HepG2 (cell line): Measurements from ENCODE around the gene MTA2. TPM values are rescaled to one million over a fixed set of nuclear protein-coding genes. Genes with fewer than 3 reads are reported as not detected.

Source experiments
- ARNT ChIP-seq: fragments of 450-650 bp; IDR thresholded peaks from 2 replicates; pipeline ENCODE4 v1.6.1; 2017
- CCDC6 ChIP-seq: sonication (generic); formaldehyde crosslinking; IDR thresholded peaks from 2 replicates; pipeline ENCODE4 v1.8.1; 2022; ENCODE audit warnings: mild to moderate bottlenecking, missing genetic modification reagents, moderate library complexity
- CEBPB ChIP-seq: IDR thresholded peaks from 2 replicates; pipeline ENCODE4 v1.6.1; 2011; ENCODE audit warnings: low read depth, low read length, improper control_type of control experiment, borderline replicate concordance
- CENPX ChIP-seq: sonication (generic); formaldehyde crosslinking; IDR thresholded peaks from 2 replicates; pipeline ENCODE4 v1.9.0; 2021; ENCODE audit warnings: mild to moderate bottlenecking, missing genetic modification reagents, moderate library complexity
- CERS6 ChIP-seq: sonication (generic); formaldehyde crosslinking; IDR thresholded peaks from 2 replicates; pipeline ENCODE4 v1.5.0; 2020; ENCODE audit warnings: missing genetic modification reagents
- FOXK1 ChIP-seq: sonication (generic); formaldehyde crosslinking; IDR thresholded peaks from 2 replicates; pipeline ENCODE4 v1.4.0; 2020; ENCODE audit warnings: low read depth, missing genetic modification reagents, borderline replicate concordance
- PLSCR1 ChIP-seq: sonication (generic); formaldehyde crosslinking; IDR thresholded peaks from 2 replicates; pipeline ENCODE4 v1.5.0; 2020; ENCODE audit warnings: missing genetic modification reagents, mild to moderate bottlenecking, borderline replicate concordance
- SIN3B ChIP-seq: fragments of 150-350 bp; IDR thresholded peaks from 2 replicates; pipeline ENCODE4 v1.6.1; 2014; ENCODE audit warnings: low read length
- SOX13 ChIP-seq, 3 experiments: fragments of 450-650 bp in 1 of 3; sonication (generic) in 1 of 3; formaldehyde crosslinking in 1 of 3; IDR thresholded peaks in 2 of 3; conservative IDR thresholded peaks in 1 of 3; 2 replicates each; pipeline versions ENCODE4 v1.5.0 to v1.6.1; 2016 to 2020; ENCODE audit warnings: antibody characterized with exemption in 1 of 3, mild to moderate bottlenecking in 1 of 3, missing compliant biosample characterization in 1 of 3, missing genetic modification reagents in 1 of 3, moderate library complexity in 1 of 3
- SRY ChIP-seq: sonication (generic); formaldehyde crosslinking; IDR thresholded peaks from 2 replicates; pipeline ENCODE4 v1.8.0; 2022; ENCODE audit warnings: mild to moderate bottlenecking, missing genetic modification reagents
- ZMAT3 ChIP-seq: sonication (generic); formaldehyde crosslinking; conservative IDR thresholded peaks from 2 replicates; pipeline ENCODE4 v1.7.0; 2021; ENCODE audit warnings: missing genetic modification reagents
- ZNF329 ChIP-seq: sonication (generic); formaldehyde crosslinking; IDR thresholded peaks from 2 replicates; pipeline ENCODE4 v1.9.0; 2021; ENCODE audit warnings: low read depth, mild to moderate bottlenecking, missing genetic modification reagents
- ZNF451 ChIP-seq: sonication (generic); formaldehyde crosslinking; IDR thresholded peaks from 2 replicates; pipeline ENCODE4 v1.5.0; 2020; ENCODE audit warnings: mild to moderate bottlenecking, missing genetic modification reagents
- polyA plus RNA-seq, 8 experiments: library from polyadenylated mRNA; depleted of rRNA in 3 of 8; stranded (reverse) in 7 of 8; unstranded in 1 of 8; fragments of >200 nt; fragmentation: Illumina TruSeq in 4 of 8; extraction: Trizol in 4 of 8; gene quantifications; 2 replicates each; pipeline versions ENCODE4 v1.2.1 to v1.2.3, GENCODE V29; 2011 to 2016; ENCODE audit warnings: low read depth in 4 of 8, missing spikeins in 1 of 8, mixed read lengths in 1 of 8; ENCODE audit not compliant: insufficient read depth in 1 of 8
- total RNA-seq, 5 experiments: library from RNA; depleted of rRNA; stranded (reverse); fragments of >200 nt; fragmentation: Illumina TruSeq; extraction: Trizol; gene quantifications; 2 replicates each; pipeline ENCODE4 v1.2.3, GENCODE V29; 2016; ENCODE audit warnings: low read depth in 1 of 5
- TF ChIP-seq, protein P1 (sequence below), 2 experiments: fragments of 450-650 bp in 1 of 2; sonication (generic) in 1 of 2; formaldehyde crosslinking in 1 of 2; IDR thresholded peaks; 2 replicates each; pipeline versions ENCODE4 v1.6.1 to v1.8.0; 2016 to 2022; ENCODE audit warnings: antibody characterized with exemption in 1 of 2, mild to moderate bottlenecking in 1 of 2, missing genetic modification reagents in 1 of 2
- TF ChIP-seq, protein P2 (sequence below): sonication (generic); formaldehyde crosslinking; IDR thresholded peaks from 2 replicates; pipeline ENCODE4 v1.4.0; 2020; ENCODE audit warnings: mild to moderate bottlenecking, missing genetic modification reagents

Gene MTA2
- total and polyA plus RNA-seq, 2 of the 13 experiments (the other 11 are each of a cell fraction or from before 2014, with no cell fraction given): 14.0 to 70.0 TPM

DNA sequence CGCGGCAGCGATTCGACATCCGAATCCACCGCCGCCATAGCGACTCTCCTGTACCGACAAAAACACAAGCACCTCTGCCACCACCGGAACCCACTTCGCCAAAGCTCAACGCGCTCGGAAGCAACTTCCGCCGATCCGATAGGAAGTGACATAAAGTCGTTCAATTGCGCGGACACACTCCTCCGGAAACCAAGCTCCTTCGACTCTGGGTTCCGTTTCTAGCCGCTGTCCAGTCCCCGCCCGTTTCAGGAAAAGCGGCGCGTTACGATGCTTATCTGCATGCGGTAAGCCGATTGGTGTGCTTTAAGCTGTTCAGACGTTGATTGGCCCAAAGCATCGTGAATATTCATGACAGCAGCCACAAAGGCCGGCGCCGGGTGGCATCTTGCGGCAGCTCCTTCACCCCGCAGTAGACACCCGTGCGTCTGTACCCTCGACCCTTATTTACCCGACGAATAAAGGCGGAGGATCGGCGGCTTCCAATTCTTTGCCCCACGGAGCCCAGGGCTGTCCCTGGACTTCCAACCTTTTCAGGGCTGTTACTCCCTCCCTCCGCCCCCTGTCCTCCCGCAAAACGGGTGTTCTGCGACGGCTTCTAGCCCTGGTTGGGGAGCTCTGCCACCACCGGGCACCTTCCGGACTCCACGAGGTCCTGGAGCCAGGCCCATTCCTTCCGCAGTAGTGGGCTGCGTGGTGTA is 10.1 kb downstream of the MTA2 start, which contains the start of gene TUT1 (continued):
- TF ChIP-seq PLSCR1 (CRISPR knock-in tag): no peak
- peak; percentile 98 for TF ChIP-seq FOXK1
- peak; percentile 72; the same call in 1 of the 2 replicates for TF ChIP-seq SRY (CRISPR knock-in tag)
- no peak for TF ChIP-seq CERS6 (CRISPR knock-in tag)
- peak; percentile 87 for TF ChIP-seq SIN3B
- TF ChIP-seq, protein P1, sequence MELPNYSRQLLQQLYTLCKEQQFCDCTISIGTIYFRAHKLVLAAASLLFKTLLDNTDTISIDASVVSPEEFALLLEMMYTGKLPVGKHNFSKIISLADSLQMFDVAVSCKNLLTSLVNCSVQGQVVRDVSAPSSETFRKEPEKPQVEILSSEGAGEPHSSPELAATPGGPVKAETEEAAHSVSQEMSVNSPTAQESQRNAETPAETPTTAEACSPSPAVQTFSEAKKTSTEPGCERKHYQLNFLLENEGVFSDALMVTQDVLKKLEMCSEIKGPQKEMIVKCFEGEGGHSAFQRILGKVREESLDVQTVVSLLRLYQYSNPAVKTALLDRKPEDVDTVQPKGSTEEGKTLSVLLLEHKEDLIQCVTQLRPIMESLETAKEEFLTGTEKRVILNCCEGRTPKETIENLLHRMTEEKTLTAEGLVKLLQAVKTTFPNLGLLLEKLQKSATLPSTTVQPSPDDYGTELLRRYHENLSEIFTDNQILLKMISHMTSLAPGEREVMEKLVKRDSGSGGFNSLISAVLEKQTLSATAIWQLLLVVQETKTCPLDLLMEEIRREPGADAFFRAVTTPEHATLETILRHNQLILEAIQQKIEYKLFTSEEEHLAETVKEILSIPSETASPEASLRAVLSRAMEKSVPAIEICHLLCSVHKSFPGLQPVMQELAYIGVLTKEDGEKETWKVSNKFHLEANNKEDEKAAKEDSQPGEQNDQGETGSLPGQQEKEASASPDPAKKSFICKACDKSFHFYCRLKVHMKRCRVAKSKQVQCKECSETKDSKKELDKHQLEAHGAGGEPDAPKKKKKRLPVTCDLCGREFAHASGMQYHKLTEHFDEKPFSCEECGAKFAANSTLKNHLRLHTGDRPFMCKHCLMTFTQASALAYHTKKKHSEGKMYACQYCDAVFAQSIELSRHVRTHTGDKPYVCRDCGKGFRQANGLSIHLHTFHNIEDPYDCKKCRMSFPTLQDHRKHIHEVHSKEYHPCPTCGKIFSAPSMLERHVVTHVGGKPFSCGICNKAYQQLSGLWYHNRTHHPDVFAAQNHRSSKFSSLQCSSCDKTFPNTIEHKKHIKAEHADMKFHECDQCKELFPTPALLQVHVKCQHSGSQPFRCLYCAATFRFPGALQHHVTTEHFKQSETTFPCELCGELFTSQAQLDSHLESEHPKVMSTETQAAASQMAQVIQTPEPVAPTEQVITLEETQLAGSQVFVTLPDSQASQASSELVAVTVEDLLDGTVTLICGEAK (IDR thresholded peaks at IDR 0.05): peak; percentile 97
- TF ChIP-seq, protein P1 (CRISPR knock-in tag; IDR thresholded peaks at IDR 0.05): peak; percentile 58; the same call in 1 of the 2 replicates
- TF ChIP-seq, protein P2, sequence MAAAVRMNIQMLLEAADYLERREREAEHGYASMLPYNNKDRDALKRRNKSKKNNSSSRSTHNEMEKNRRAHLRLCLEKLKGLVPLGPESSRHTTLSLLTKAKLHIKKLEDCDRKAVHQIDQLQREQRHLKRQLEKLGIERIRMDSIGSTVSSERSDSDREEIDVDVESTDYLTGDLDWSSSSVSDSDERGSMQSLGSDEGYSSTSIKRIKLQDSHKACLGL (CRISPR knock-in tag): peak; percentile 76; the same call in 1 of the 2 replicates
- TF ChIP-seq ZNF329 (CRISPR knock-in tag): no peak
- TF ChIP-seq CCDC6 (CRISPR knock-in tag): peak; percentile 88; the same call in 1 of the 2 replicates
- no peak for TF ChIP-seq CENPX
- TF ChIP-seq SOX13 (IDR thresholded peaks at IDR 0.05): no peak
- TF ChIP-seq SOX13 (CRISPR knock-in tag; conservative IDR thresholded peaks at IDR 0.05 in 1 of 2, IDR thresholded peaks at IDR 0.05 in 1 of 2): peak in 1 of 2 experiments; percentile 65; a peak in 2 of 4 replicates
- TF ChIP-seq ARNT: no peak
- 0 out of 2 replicates have a peak, but pooled peaks have one; percentile 61 for TF ChIP-seq ZMAT3
- peak; percentile 4; the same call in 1 of the 2 replicates for TF ChIP-seq CEBPB
- TF ChIP-seq ZNF451 (CRISPR knock-in tag): 0 out of 2 replicates have a peak, but pooled peaks have one; percentile 44
